GM12878 (cell line): ENCODE data around the gene ISLR2. TPM values are rescaled to one million over a fixed set of nuclear protein-coding genes. Genes with fewer than 3 reads are reported as not detected.
A peak's percentile ranks its signal among the peaks of the same experiment; 100 is the strongest.

Experiments used
- ATAC-seq: fragments of 200-7000 bp; cut with Tn5 transposase; 3 replicates; pipeline ENCODE4 v1.9.1; 2020; ENCODE audit warnings: mild to moderate bottlenecking, moderate library complexity
- BruUV-seq: library from RNA; stranded (reverse); fragments of 400-500 nt; replicated peaks from 2 replicates; lab custom pipeline; 2021; lab: Mats Ljungman, UMichigan
- CTCF ChIA-PET: fragments of 300-600 bp; sonication (Branson Sonifier 250); formaldehyde crosslinking; extraction: SDS; loops from one replicate; lab custom pipeline; 2021; ENCODE audit warnings: inconsistent platforms; lab: Yijun Ruan, JAX
- POLR2A ChIA-PET: fragments of 350-600 bp; formaldehyde crosslinking; extraction: SDS; loops from one replicate; lab custom pipeline; 2021; ENCODE audit warnings: inconsistent platforms; lab: Charles Lee
- RAD21 ChIA-PET: fragments of 300-600 bp; sonication (Branson Sonifier 250); formaldehyde crosslinking; loops from one replicate; lab custom pipeline; 2023; ENCODE audit warnings: antibody characterized with exemption; ENCODE audit not compliant: unreplicated experiment; lab: Charles Lee
- SMC1A ChIA-PET: fragments of 300-600 bp; sonication (Branson Sonifier 250); formaldehyde crosslinking; loops from one replicate; lab custom pipeline; 2023; ENCODE audit not compliant: unreplicated experiment, uncharacterized antibody; lab: Charles Lee
- DNase-seq: peaks from one replicate; pipeline ENCODE4 v3.0.0-alpha.2; 2011; ENCODE audit warnings: low read depth, low spot score
- FAIRE-seq: peaks from 3 replicates; lab custom pipeline; 2011; peaks lifted over from hg19 to GRCh38; lab: Jason Lieb, UNC
- H2AFZ ChIP-seq: 2 replicates; pipeline ENCODE4 v1.6.0; 2011; ENCODE audit warnings: low read depth, low read length, control low read depth; ENCODE audit not compliant: control insufficient read depth
- H3K27ac ChIP-seq: 2 replicates; pipeline ENCODE4 v1.5.1; 2011; ENCODE audit warnings: control low read depth; ENCODE audit not compliant: control insufficient read depth, insufficient read depth
- H3K27me3 ChIP-seq, 2 experiments: replicated peaks in 1 of 2; 2 replicates each; pipeline versions ENCODE4 v1.6.0 to v1.6.1; 2011; ENCODE audit warnings: low read length in 1 of 2; ENCODE audit not compliant: control insufficient read depth in 2 of 2, insufficient read depth in 2 of 2
- H3K36me3 ChIP-seq, 2 experiments: 2 replicates each; pipeline ENCODE4 v1.5.1; 2011; ENCODE audit warnings: low read length in 1 of 2; ENCODE audit not compliant: control insufficient read depth in 2 of 2, insufficient read depth in 2 of 2
- H3K4me1 ChIP-seq: 2 replicates; pipeline ENCODE4 v1.6.1; 2011; ENCODE audit warnings: mild to moderate bottlenecking, low read length, moderate library complexity, mixed read lengths; ENCODE audit not compliant: control insufficient read depth, insufficient read depth
- H3K4me2 ChIP-seq: 2 replicates; pipeline ENCODE4 v1.6.0; 2011; ENCODE audit warnings: control low read depth; ENCODE audit not compliant: control insufficient read depth, insufficient read depth
- H3K4me3 ChIP-seq: fragments of 200-600 bp; sonication (generic); 2 replicates; pipeline ENCODE4 v1.5.1; 2016
- H3K79me2 ChIP-seq: 2 replicates; pipeline ENCODE4 v1.6.0; 2011; ENCODE audit warnings: low read length; ENCODE audit not compliant: control insufficient read depth, insufficient read depth
- H3K9ac ChIP-seq: 2 replicates; pipeline ENCODE4 v1.8.0; 2011; ENCODE audit warnings: low read length, control low read depth, mixed read lengths; ENCODE audit not compliant: control insufficient read depth, insufficient read depth
- H3K9me3 ChIP-seq: replicated peaks from 3 replicates; pipeline ENCODE4 v1.5.1; 2011; ENCODE audit warnings: mild to moderate bottlenecking, low read length; ENCODE audit not compliant: control insufficient read depth, insufficient read depth
- H4K20me1 ChIP-seq: 2 replicates; pipeline ENCODE4 v1.6.0; 2011; ENCODE audit not compliant: control insufficient read depth, insufficient read depth
- BMI1 ChIP-seq: fragments of 450-650 bp; IDR thresholded peaks from 2 replicates; pipeline ENCODE4 v1.6.1; 2016; ENCODE audit warnings: mild to moderate bottlenecking, moderate library complexity, borderline replicate concordance
- BRCA1 ChIP-seq: IDR thresholded peaks from 2 replicates; pipeline ENCODE4 v1.6.1; 2011; ENCODE audit warnings: low read depth, low read length, improper control_type of control experiment
- CREB1 ChIP-seq: IDR thresholded peaks from 2 replicates; pipeline ENCODE4 v1.6.1; 2012; ENCODE audit warnings: low read depth, mild to moderate bottlenecking, inconsistent platforms
- CREM ChIP-seq: IDR thresholded peaks from 2 replicates; pipeline ENCODE4 v1.6.1; 2014; ENCODE audit warnings: antibody characterized with exemption, low read depth
- CTCF ChIP-seq, 3 experiments: IDR thresholded peaks in 2 of 3; conservative IDR thresholded peaks in 1 of 3; 2 replicates each; pipeline ENCODE4 v1.5.1; 2011; ENCODE audit warnings: low read depth in 3 of 3, low read length in 3 of 3, mild to moderate bottlenecking in 3 of 3, control low read depth in 2 of 3, moderate library complexity in 2 of 3, inconsistent platforms in 1 of 3, mixed read lengths in 1 of 3; ENCODE audit not compliant: control insufficient read depth in 2 of 3, insufficient read depth in 1 of 3; ENCODE audit errors: extremely low read depth in 1 of 3
- EGR1 ChIP-seq, 2 experiments: IDR thresholded peaks; 1 replicate in 1 of 2; 2 replicates in 1 of 2; pipeline ENCODE4 v1.6.1; 2011 to 2012; ENCODE audit warnings: low read depth in 2 of 2, low read length in 2 of 2, borderline replicate concordance in 1 of 2, mild to moderate bottlenecking in 1 of 2, moderate library complexity in 1 of 2
- EZH2 ChIP-seq: IDR thresholded peaks from 2 replicates; pipeline ENCODE4 v1.6.1; 2012; ENCODE audit warnings: low read depth, mild to moderate bottlenecking, control low read depth, inconsistent platforms, low read length, borderline replicate concordance; ENCODE audit not compliant: control insufficient read depth
- HSF1 ChIP-seq: fragments of 150-350 bp; IDR thresholded peaks from 2 replicates; pipeline ENCODE4 v1.6.1; 2014; ENCODE audit warnings: mild to moderate bottlenecking, low read depth, low read length
- KDM1A ChIP-seq: fragments of 200-600 bp; sonication (generic); IDR thresholded peaks from 2 replicates; pipeline ENCODE4 v1.6.1; 2016; ENCODE audit warnings: borderline replicate concordance
- MEF2B ChIP-seq: fragments of 450-650 bp; IDR thresholded peaks from 2 replicates; pipeline ENCODE4 v1.6.1; 2018; ENCODE audit warnings: mild to moderate bottlenecking, moderate library complexity; ENCODE audit not compliant: partially characterized antibody, poor library complexity, severe bottlenecking
- MTA2 ChIP-seq: fragments of 450-650 bp; IDR thresholded peaks from 2 replicates; pipeline ENCODE4 v1.6.1; 2016; ENCODE audit warnings: low read depth, mild to moderate bottlenecking, moderate library complexity
- NBN ChIP-seq: fragments of 450-650 bp; IDR thresholded peaks from 2 replicates; pipeline ENCODE4 v1.6.1; 2016
- NR2C2 ChIP-seq: IDR thresholded peaks from 2 replicates; pipeline ENCODE4 v1.6.1; 2011; ENCODE audit warnings: borderline replicate concordance, low read depth; ENCODE audit not compliant: control insufficient read depth, insufficient read length
- NRF1 ChIP-seq: conservative IDR thresholded peaks from 2 replicates; pipeline ENCODE4 v1.6.1; 2011; ENCODE audit warnings: mild to moderate bottlenecking, low read depth, low read length, improper control_type of control experiment
- RAD51 ChIP-seq: fragments of 450-650 bp; IDR thresholded peaks from 2 replicates; pipeline ENCODE4 v1.6.1; 2016; ENCODE audit warnings: moderate library complexity, mild to moderate bottlenecking, inconsistent platforms
- SMAD1 ChIP-seq: fragments of 450-650 bp; IDR thresholded peaks from 2 replicates; pipeline ENCODE4 v1.6.1; 2018; ENCODE audit warnings: mild to moderate bottlenecking, low read depth; ENCODE audit not compliant: partially characterized antibody
- SP1 ChIP-seq: IDR thresholded peaks from one replicate; pipeline ENCODE4 v1.6.1; 2011; ENCODE audit warnings: low read depth, low read length
- YBX1 ChIP-seq: fragments of 450-650 bp; IDR thresholded peaks from 2 replicates; pipeline ENCODE4 v1.6.1; 2016; ENCODE audit warnings: antibody characterized with exemption
- WGBS: methylation state at CpG from one replicate; pipeline ENCODE4 v1.1.6; 2016; ENCODE audit warnings: low lambda C conversion rate; ENCODE audit not compliant: insufficient replicate concordance, insufficient coverage; ENCODE audit errors: missing lambda C conversion rate; 5-methylcytosine and 5-hydroxymethylcytosine counted together
- in situ Hi-C: fragments of 300-500 bp; cut with MboI; formaldehyde crosslinking; loops from 9 replicates; pipeline ENCODE4 v1.14.3; 2018; ENCODE audit warnings: mixed read lengths
- intact Hi-C: fragments of 100-400 bp; cut with micrococcal nuclease; formaldehyde crosslinking; loops from one replicate; pipeline ENCODE4 v1.14.2; 2022; ENCODE audit not compliant: unreplicated experiment
- polyA plus RNA-seq, 11 experiments: library from polyadenylated mRNA; depleted of rRNA in 4 of 11; unstranded in 6 of 11; stranded (reverse) in 5 of 11; fragments of >200 nt; fragmentation: Nextera tagmentation in 4 of 11; fragmentation: Illumina TruSeq in 1 of 11; extraction: Ambion mirVana in 4 of 11; extraction: Trizol in 1 of 11; gene quantifications; 1 replicate in 1 of 11; 2 replicates in 10 of 11; pipeline versions ENCODE4 v1.2.1 to v1.2.3, GENCODE V29; 2011 to 2016; ENCODE audit warnings: inconsistent platforms in 2 of 11, missing spikeins in 2 of 11, low read depth in 1 of 11
- total RNA-seq, 4 experiments: library from RNA; depleted of rRNA in 3 of 4; stranded (reverse); fragments of >200 nt in 3 of 4; fragmentation: Illumina TruSeq in 1 of 4; extraction: Trizol in 1 of 4; gene quantifications; 2 replicates each; pipeline versions ENCODE4 v1.2.1 to v1.2.3, GENCODE V29; 2013 to 2021

The ISLR2 gene
- total and polyA plus RNA-seq, 10 of the 15 experiments (the other 5 are each of a cell fraction or from before 2014, with no cell fraction given), result 0.04 to 0.21 (median 0.07) TPM; not detected in 4

- 20% methylated on average over 13 of the region's 26 CpGs for WGBS
- Histone ChIP-seq H3K4me1 (peaks cover 10% of the 10 kb centered on the region), H4K20me1 (no peaks in the 10 kb centered on the region), H3K9ac (peak overlapping the region; percentile 54; the same call in 1 of the 2 replicates), H3K4me2 (peak overlapping the region; percentile 98), H3K79me2 (no peaks in the 10 kb centered on the region), H2AFZ (peak overlapping the region; percentile 51), H3K36me3 (no peaks in the 10 kb centered on the region), H3K4me3 (peak overlapping the region; percentile 57), H3K27ac (no peak overlapping the region), H3K27me3 (peaks cover 18 to 32% of the 10 kb centered on the region in 2 experiments), H3K9me3 (no peaks in the 10 kb centered on the region; the same call in 2 of the 3 replicates)
- TF ChIP-seq EZH2 (no peak), NR2C2 (no peak), SP1 (no peak), MTA2 (no peak), NRF1 (no peak), CREB1 (no peak), EGR1 (IDR thresholded peaks at IDR 0.05; ENCODE audit: borderline replicate concordance in 1 of 2, low read depth in 2 of 2, low read length in 2 of 2) (no peak), CREM (no peak), HSF1 (no peak), RAD51 (no peak), SMAD1 (no peak), BRCA1 (no peak), MEF2B (no peak), CTCF (IDR thresholded peaks at IDR 0.05 in 2 of 3, conservative IDR thresholded peaks at IDR 0.05 in 1 of 3; ENCODE audit: control insufficient read depth in 2 of 3, extremely low read depth in 1 of 3, insufficient read depth in 1 of 3, low read depth in 3 of 3, low read length in 3 of 3) (no peak), NBN (no peak), KDM1A (no peak), YBX1 (no peak), BMI1 (no peak)
- FAIRE-seq (no peak), DNase-seq (no peak), ATAC-seq (no peak)
- in situ Hi-C loops, result no loop called here
- intact Hi-C loops, result no loop called here
- ChIA-PET POLR2A (no interaction called here), SMC1A (no interaction called here), CTCF (no interaction called here), RAD21 (no interaction called here)
- BruUV-seq, result no TSS peak
Measured at GRCh38 chr15:74136540-74136813, 6.1 kb downstream of the ISLR2 start.
